IMR-90 (cell line): ENCODE measurements around the gene FBXW11. TPM values are rescaled to one million over a fixed set of nuclear protein-coding genes. Genes with fewer than 3 reads are reported as not detected.

Source experiments
- ATAC-seq: fragments of 200-7000 bp; cut with Tn5 transposase; 2 replicates; pipeline ENCODE4 v1.9.1; 2020; ENCODE audit warnings: low read depth, mild to moderate bottlenecking, moderate library complexity
- BruUV-seq: library from RNA; stranded (reverse); fragments of 400-500 nt; replicated peaks from 2 replicates; lab custom pipeline; 2021; lab: Mats Ljungman, UMichigan
- CTCF ChIA-PET: fragments of 300-600 bp; formaldehyde crosslinking; extraction: SDS; loops from one replicate; lab custom pipeline; 2021; ENCODE audit warnings: antibody characterized with exemption; lab: Yijun Ruan, JAX
- POLR2A ChIA-PET: fragments of 300-600 bp; sonication (Branson Sonifier 250); formaldehyde crosslinking; loops from one replicate; lab custom pipeline; 2022; ENCODE audit warnings: antibody characterized with exemption; ENCODE audit not compliant: unreplicated experiment; lab: Charles Lee
- DNase-seq: peaks from one replicate; pipeline ENCODE4 v3.0.0; 2013
- H2AFZ ChIP-seq: replicated peaks from 2 replicates; pipeline ENCODE3; 2013; ENCODE audit warnings: low read length, mild to moderate bottlenecking; ENCODE audit not compliant: poor library complexity
- H2AK5ac ChIP-seq: 2 replicates; pipeline ENCODE4 v1.6.1; 2013; ENCODE audit warnings: low read depth, low read length, inconsistent platforms
- H2AK9ac ChIP-seq: replicated peaks from 2 replicates; pipeline ENCODE3; 2013; ENCODE audit warnings: mild to moderate bottlenecking, low read depth, low read length, moderate library complexity; ENCODE audit not compliant: poor library complexity
- H2BK120ac ChIP-seq: 2 replicates; pipeline ENCODE4 v1.6.1; 2013; ENCODE audit warnings: low read depth, low read length, inconsistent platforms
- H2BK15ac ChIP-seq: 3 replicates; pipeline ENCODE4 v1.6.1; 2013; ENCODE audit warnings: low read depth, low read length, inconsistent platforms
- H2BK20ac ChIP-seq: 2 replicates; pipeline ENCODE4 v1.6.1; 2013; ENCODE audit warnings: low read depth, mild to moderate bottlenecking, inconsistent platforms, low read length, moderate library complexity
- H2BK5ac ChIP-seq: 2 replicates; pipeline ENCODE4 v1.6.1; 2013; ENCODE audit warnings: mild to moderate bottlenecking, low read depth, low read length, inconsistent platforms; ENCODE audit not compliant: poor library complexity, severe bottlenecking
- H3K14ac ChIP-seq: replicated peaks from 2 replicates; pipeline ENCODE4 v1.6.1; 2013; ENCODE audit warnings: low read depth, low read length, inconsistent platforms
- H3K18ac ChIP-seq: 2 replicates; pipeline ENCODE4 v1.6.1; 2013; ENCODE audit warnings: low read depth, low read length, control low read depth
- H3K23ac ChIP-seq: 2 replicates; pipeline ENCODE4 v1.6.1; 2013; ENCODE audit warnings: low read depth, low read length, inconsistent platforms
- H3K27ac ChIP-seq: 2 replicates; pipeline ENCODE4 v1.5.1; 2013; ENCODE audit warnings: mild to moderate bottlenecking, control low read depth, low read length; ENCODE audit not compliant: insufficient read depth
- H3K27me3 ChIP-seq: 2 replicates; pipeline ENCODE4 v1.6.1; 2013; ENCODE audit warnings: low read length; ENCODE audit not compliant: control insufficient read depth, insufficient read depth
- H3K36me3 ChIP-seq: 2 replicates; pipeline ENCODE4 v1.6.1; 2013; ENCODE audit warnings: low read length, mixed read lengths; ENCODE audit not compliant: control insufficient read depth, insufficient read depth
- H3K4ac ChIP-seq: 2 replicates; pipeline ENCODE4 v1.6.1; 2013; ENCODE audit warnings: low read depth, low read length, inconsistent platforms
- H3K4me1 ChIP-seq: 2 replicates; pipeline ENCODE4 v1.6.1; 2013; ENCODE audit warnings: low read length, mixed read lengths; ENCODE audit not compliant: control insufficient read depth, insufficient read depth
- H3K4me2 ChIP-seq: 2 replicates; pipeline ENCODE4 v1.6.1; 2013; ENCODE audit warnings: low read depth, mild to moderate bottlenecking, control low read depth, low read length, moderate library complexity
- H3K4me3 ChIP-seq: 2 replicates; pipeline ENCODE4 v1.5.1; 2013; ENCODE audit warnings: low read depth, mild to moderate bottlenecking, control low read depth, low read length, moderate library complexity; ENCODE audit not compliant: insufficient read depth
- H3K56ac ChIP-seq: 2 replicates; pipeline ENCODE4 v1.6.1; 2013; ENCODE audit warnings: low read length, inconsistent platforms; ENCODE audit not compliant: insufficient read depth; ENCODE audit errors: extremely low read depth
- H3K79me1 ChIP-seq, 2 experiments: 2 replicates each; pipeline ENCODE4 v1.6.1; 2013; ENCODE audit warnings: low read length in 2 of 2, inconsistent platforms in 1 of 2, low read depth in 1 of 2
- H3K9ac ChIP-seq: 2 replicates; pipeline ENCODE4 v1.6.1; 2013; ENCODE audit warnings: low read depth, low read length, control low read depth
- H3K9me1 ChIP-seq: 2 replicates; pipeline ENCODE4 v1.6.1; 2013; ENCODE audit warnings: low read length, inconsistent platforms; ENCODE audit not compliant: insufficient read depth
- H3K9me3 ChIP-seq: 2 replicates; pipeline ENCODE4 v1.6.1; 2013; ENCODE audit warnings: low read length; ENCODE audit not compliant: control insufficient read depth, insufficient read depth
- H4K20me1 ChIP-seq: 2 replicates; pipeline ENCODE4 v1.6.1; 2013; ENCODE audit warnings: low read length, inconsistent platforms; ENCODE audit not compliant: insufficient read depth
- H4K5ac ChIP-seq: 2 replicates; pipeline ENCODE4 v1.6.1; 2013; ENCODE audit warnings: mild to moderate bottlenecking, low read depth, low read length, control low read depth
- H4K8ac ChIP-seq, 2 experiments: 2 replicates each; pipeline ENCODE4 v1.6.1; 2013; ENCODE audit warnings: low read depth in 2 of 2, low read length in 2 of 2, control low read depth in 1 of 2, inconsistent platforms in 1 of 2
- H4K91ac ChIP-seq: 2 replicates; pipeline ENCODE4 v1.6.1; 2013; ENCODE audit warnings: low read depth, low read length, inconsistent platforms; ENCODE audit not compliant: insufficient read depth
- CHD1 ChIP-seq: IDR thresholded peaks from 2 replicates; pipeline ENCODE4 v1.6.1; 2012; ENCODE audit warnings: low read depth, low read length, improper control_type of control experiment
- CTCF ChIP-seq: conservative IDR thresholded peaks from 2 replicates; pipeline ENCODE4 v1.5.1; 2012; ENCODE audit warnings: mild to moderate bottlenecking, low read depth, low read length, improper control_type of control experiment
- ELK1 ChIP-seq: fragments of 150-350 bp; IDR thresholded peaks from 2 replicates; pipeline ENCODE4 v1.6.1; 2016; ENCODE audit warnings: low read depth, mild to moderate bottlenecking, low read length, moderate library complexity, borderline replicate concordance
- MAFK ChIP-seq: IDR thresholded peaks from 2 replicates; pipeline ENCODE4 v1.6.1; 2012; ENCODE audit warnings: low read depth, low read length, improper control_type of control experiment
- MAZ ChIP-seq: IDR thresholded peaks from 2 replicates; pipeline ENCODE4 v1.6.1; 2012; ENCODE audit warnings: low read depth, mild to moderate bottlenecking, low read length, improper control_type of control experiment, moderate library complexity, borderline replicate concordance
- RFX5 ChIP-seq: IDR thresholded peaks from 2 replicates; pipeline ENCODE4 v1.8.0; 2012; ENCODE audit warnings: low read depth, mild to moderate bottlenecking, low read length, moderate library complexity
- SMC3 ChIP-seq: fragments of 150-350 bp; IDR thresholded peaks from 2 replicates; pipeline ENCODE4 v1.6.1; 2016; ENCODE audit warnings: low read depth, mild to moderate bottlenecking, antibody characterized with exemption, low read length, moderate library complexity
- WGBS, 2 experiments: methylation state at CpG; one replicate each; pipeline versions ENCODE4 v1.1.5 to v1.1.7; 2013; ENCODE audit warnings: missing lambda C conversion rate in 2 of 2; ENCODE audit not compliant: insufficient read length in 1 of 2; ENCODE audit errors: extremely low coverage in 2 of 2; 5-methylcytosine and 5-hydroxymethylcytosine counted together
- dilution Hi-C: fragments of 300-500 bp; cut with HindIII; formaldehyde crosslinking; loops from one replicate; pipeline ENCODE4 v1.14.3; 2018; ENCODE audit warnings: low sequenced_read_pairs; ENCODE audit not compliant: unreplicated experiment
- in situ Hi-C: fragments of 300-500 bp; cut with MboI; formaldehyde crosslinking; loops from 3 replicates; pipeline ENCODE4 v1.14.3; 2019; ENCODE audit warnings: low sequenced_read_pairs, inconsistent platforms, mixed read lengths
- intact Hi-C: fragments of 100-400 bp; cut with micrococcal nuclease; formaldehyde crosslinking; loops from 2 replicates; pipeline ENCODE4 v1.10.0; 2022
- polyA plus RNA-seq, 3 experiments: library from polyadenylated mRNA; depleted of rRNA; stranded (reverse); fragments of >200 nt; gene quantifications; 2 replicates each; pipeline ENCODE4 v1.2.3, GENCODE V29; 2012; ENCODE audit warnings: low replicate concordance in 1 of 3
- total RNA-seq: library from RNA; depleted of rRNA; stranded (reverse); fragments of >200 nt; gene quantifications from 2 replicates; pipeline ENCODE4 v1.2.3, GENCODE V29; 2012

The FBXW11 gene
- total and polyA plus RNA-seq, 2 of the 4 experiments (the other 2 are of a cell fraction): 34.3 to 97.1 TPM

- Histone ChIP-seq H2AFZ (no peak overlapping the region), H4K8ac (no peak overlapping the region), H2BK20ac (no peak overlapping the region), H2BK15ac (no peak overlapping the region), H3K4me1 (peaks cover under 1% of the 10 kb centered on the region), H3K4me2 (no peak overlapping the region), H3K36me3 (peaks cover 5% of the 10 kb centered on the region; the same call in 1 of the 2 replicates), H3K4ac (no peak overlapping the region), H3K79me1 (peaks cover 24 to 52% of the 10 kb centered on the region in 2 experiments), H3K23ac (no peak overlapping the region), H4K91ac (no peak overlapping the region), H3K27me3 (no peaks in the 10 kb centered on the region), H4K5ac (no peak overlapping the region), H2AK5ac (no peak overlapping the region), H3K9ac (no peak overlapping the region), H2BK120ac (no peak overlapping the region), H3K14ac (no peak overlapping the region), H3K18ac (no peak overlapping the region), H2AK9ac (no peak overlapping the region), H3K27ac (no peak overlapping the region), H3K9me3 (no peaks in the 10 kb centered on the region), H3K9me1 (peaks cover 1% of the 10 kb centered on the region), H2BK5ac (no peak overlapping the region), H3K56ac (no peak overlapping the region), H3K4me3 (no peak overlapping the region), H4K20me1 (peaks cover 54% of the 10 kb centered on the region; the same call in 1 of the 2 replicates)
- dilution Hi-C loops (no loop called here), in situ Hi-C loops (loop anchor here (5.0 kb wide), 1 partner anchor 491 kb away; the partner anchor contains the start of gene FGF18), intact Hi-C loops (loop anchor here (5.0 kb wide), 1 partner anchor 426 kb away; no protein-coding TSS in a partner anchor)
- DNase-seq: no peak
- BruUV-seq: no TSS peak
- TF ChIP-seq CHD1 (no peak), ELK1 (no peak), CTCF (no peak), SMC3 (no peak), MAZ (no peak), MAFK (no peak), RFX5 (no peak)
- POLR2A ChIA-PET: no interaction called here
- ATAC-seq: no peak
- CTCF ChIA-PET: interaction anchor here (1.0 kb wide), 1 partner anchor 489 kb away, joined by 7 read pairs; the partner anchor contains the start of gene FGF18
- WGBS, 2 experiments: no CpG with 5 or more reads among the region's 3 CpGs
Measured at GRCh38 chr5:171908638-171909037, 97.8 kb downstream of the FBXW11 start.
